AG09319 (cell line): ENCODE measurements around the gene CACNA1I.

Experiments used
- DNase-seq: peaks from one replicate; pipeline ENCODE4 v3.0.0-alpha.2; 2010; ENCODE audit warnings: low read depth; ENCODE audit errors: extremely low read depth
- TF ChIP-seq, protein P1 (sequence below): IDR thresholded peaks from 2 replicates; pipeline ENCODE4 v1.5.1; 2011; ENCODE audit warnings: low read depth, mild to moderate bottlenecking, inconsistent platforms, low read length, moderate library complexity

Gene CACNA1I

DNA sequence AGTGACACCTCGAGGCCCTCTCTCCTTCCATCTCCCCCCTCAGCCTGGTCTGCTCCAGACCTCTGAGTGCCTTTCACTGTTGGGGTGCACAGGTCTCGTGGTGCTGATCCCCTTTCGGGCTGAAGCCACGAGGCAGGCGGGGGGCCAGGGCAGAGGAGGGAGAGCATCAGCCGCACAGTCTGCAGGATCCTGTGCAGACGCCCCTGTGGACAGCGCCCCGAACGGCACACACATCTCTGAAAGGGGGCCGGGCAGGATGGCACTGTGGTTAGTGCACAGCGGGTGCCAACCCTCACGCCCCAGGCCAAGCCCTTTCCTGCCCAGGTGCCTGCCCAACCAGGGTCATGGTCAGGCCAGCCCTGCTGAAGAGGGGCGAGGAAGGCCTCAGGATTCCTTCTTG lies 56.7 kb downstream of the CACNA1I start:
- TF ChIP-seq, protein P1, sequence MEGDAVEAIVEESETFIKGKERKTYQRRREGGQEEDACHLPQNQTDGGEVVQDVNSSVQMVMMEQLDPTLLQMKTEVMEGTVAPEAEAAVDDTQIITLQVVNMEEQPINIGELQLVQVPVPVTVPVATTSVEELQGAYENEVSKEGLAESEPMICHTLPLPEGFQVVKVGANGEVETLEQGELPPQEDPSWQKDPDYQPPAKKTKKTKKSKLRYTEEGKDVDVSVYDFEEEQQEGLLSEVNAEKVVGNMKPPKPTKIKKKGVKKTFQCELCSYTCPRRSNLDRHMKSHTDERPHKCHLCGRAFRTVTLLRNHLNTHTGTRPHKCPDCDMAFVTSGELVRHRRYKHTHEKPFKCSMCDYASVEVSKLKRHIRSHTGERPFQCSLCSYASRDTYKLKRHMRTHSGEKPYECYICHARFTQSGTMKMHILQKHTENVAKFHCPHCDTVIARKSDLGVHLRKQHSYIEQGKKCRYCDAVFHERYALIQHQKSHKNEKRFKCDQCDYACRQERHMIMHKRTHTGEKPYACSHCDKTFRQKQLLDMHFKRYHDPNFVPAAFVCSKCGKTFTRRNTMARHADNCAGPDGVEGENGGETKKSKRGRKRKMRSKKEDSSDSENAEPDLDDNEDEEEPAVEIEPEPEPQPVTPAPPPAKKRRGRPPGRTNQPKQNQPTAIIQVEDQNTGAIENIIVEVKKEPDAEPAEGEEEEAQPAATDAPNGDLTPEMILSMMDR: no peak

GRCh38 chr22:39627865-39628562 lies 57.5 kb downstream of the CACNA1I start:
- no peak for DNase-seq
- TF ChIP-seq, protein P1: no peak

More for the DNA sequence above, 56.7 kb downstream of the CACNA1I start:
- no peak for DNase-seq

- no peak for DNase-seq
- TF ChIP-seq, protein P1: no peak
These were observed 58.1 kb downstream of the CACNA1I start for GRCh38 chr22:39628563-39629080.

DNA sequence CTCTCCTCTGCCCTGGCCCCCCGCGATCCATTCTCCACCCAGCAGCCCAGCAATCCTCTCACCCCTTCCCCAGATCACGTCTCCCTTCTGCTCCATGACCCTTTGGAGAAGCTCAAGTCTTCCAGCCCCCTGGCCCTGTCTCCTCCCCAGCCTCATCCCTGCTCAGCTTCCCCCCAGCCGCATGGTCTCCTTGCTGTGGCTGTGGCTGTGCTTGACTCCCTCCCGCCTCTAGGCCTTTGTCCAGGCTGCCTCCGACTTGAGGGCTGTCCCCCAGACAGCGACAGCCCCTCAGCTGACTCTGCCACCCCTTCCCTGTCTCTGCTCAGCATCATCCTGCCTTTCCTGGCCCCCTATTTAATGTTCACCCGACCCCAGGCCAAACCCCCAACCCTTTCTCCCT lies 59.3 kb downstream of the CACNA1I start:
- no peak for DNase-seq
- TF ChIP-seq, protein P1: no peak

DNA sequence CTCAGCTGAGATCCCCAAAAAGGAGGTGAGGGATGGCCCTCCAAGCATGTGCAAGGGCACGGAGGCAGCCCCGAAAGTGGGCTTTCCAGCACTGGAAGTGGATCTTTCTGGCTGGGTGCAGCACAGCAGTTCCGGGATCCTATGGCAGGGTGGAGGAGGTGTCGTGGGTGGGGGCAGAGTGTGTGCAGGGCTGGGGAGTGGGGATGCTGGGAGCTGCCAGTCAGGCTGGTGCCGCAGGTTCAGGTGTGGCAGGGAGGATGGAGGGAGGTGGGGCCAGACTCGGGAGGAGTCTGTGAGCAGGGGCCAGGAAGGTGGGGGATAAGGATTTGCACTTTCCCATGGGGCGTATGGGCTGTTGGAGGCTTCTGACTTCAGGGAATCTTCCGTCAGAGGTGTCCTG lies 60.2 kb downstream of the CACNA1I start:
- TF ChIP-seq, protein P1: no peak
- DNase-seq: no peak

GRCh38 chr22:39631381-39632286 lies 61.1 kb downstream of the CACNA1I start:
- TF ChIP-seq, protein P1: no peak
- DNase-seq: no peak
